Liver (tissue), 9 donors: ENCODE measurements around the gene HOXD9. TPM values are rescaled to one million over a fixed set of nuclear protein-coding genes. Genes with fewer than 3 reads are reported as not detected.

ENCODE experiments used
- DNase-seq: peaks from one replicate; pipeline ENCODE4 v3.0.0-alpha.2; 2017; ENCODE audit warnings: low spot score
- H3K27ac ChIP-seq, 2 donors: one replicate each; pipeline ENCODE4 v1.7.0; 2013; ENCODE audit warnings: inconsistent platforms in 2 of 2, low read length in 2 of 2, control low read depth in 1 of 2, low read depth in 1 of 2, mild to moderate bottlenecking in 1 of 2
- H3K27me3 ChIP-seq, 4 donors: one replicate each; pipeline versions ENCODE4 v1.6.1 to v1.7.0; 2013; ENCODE audit warnings: low read length in 3 of 4, inconsistent platforms in 1 of 4, mild to moderate bottlenecking in 1 of 4, moderate library complexity in 1 of 4; ENCODE audit not compliant: control insufficient read depth in 4 of 4, insufficient read depth in 4 of 4
- H3K36me3 ChIP-seq, 4 donors: one replicate each; pipeline versions ENCODE4 v1.6.1 to v1.7.0; 2013; ENCODE audit warnings: low read length in 3 of 4, mild to moderate bottlenecking in 3 of 4, low read depth in 1 of 4, moderate library complexity in 1 of 4; ENCODE audit not compliant: control insufficient read depth in 4 of 4, insufficient read depth in 3 of 4
- H3K4me1 ChIP-seq, 4 donors: one replicate each; pipeline versions ENCODE4 v1.6.1 to v1.7.0; 2013; ENCODE audit warnings: low read length in 3 of 4, mild to moderate bottlenecking in 3 of 4, moderate library complexity in 1 of 4; ENCODE audit not compliant: control insufficient read depth in 4 of 4, insufficient read depth in 4 of 4
- H3K4me3 ChIP-seq, 3 donors: one replicate each; pipeline versions ENCODE4 v1.6.1 to v1.7.0; 2013; ENCODE audit warnings: low read length in 3 of 3, control low read depth in 1 of 3, low read depth in 1 of 3, mild to moderate bottlenecking in 1 of 3
- H3K9ac ChIP-seq, 2 donors: one replicate each; pipeline ENCODE4 v1.7.0; 2013; ENCODE audit warnings: low read length in 2 of 2, mild to moderate bottlenecking in 2 of 2, moderate library complexity in 2 of 2, control low read depth in 1 of 2, low read depth in 1 of 2
- H3K9me3 ChIP-seq, 4 donors: one replicate each; pipeline versions ENCODE4 v1.6.1 to v1.7.0; 2013; ENCODE audit warnings: low read length in 3 of 4; ENCODE audit not compliant: control insufficient read depth in 4 of 4
- CTCF ChIP-seq: fragments of 150-350 bp; IDR thresholded peaks from 2 replicates; pipeline ENCODE4 v1.5.1; 2017; ENCODE audit warnings: improper control_type of control experiment, low read depth, low read length; ENCODE audit not compliant: missing input control
- EGR1 ChIP-seq, 2 donors: IDR thresholded peaks; 2 replicates each; pipeline ENCODE4 v1.6.1; 2016 to 2018; ENCODE audit warnings: antibody characterized with exemption in 2 of 2, low read depth in 2 of 2
- FOXA1 ChIP-seq: IDR thresholded peaks from 2 replicates; pipeline ENCODE4 v1.6.1; 2016; ENCODE audit warnings: antibody characterized with exemption
- FOXA2 ChIP-seq: IDR thresholded peaks from 2 replicates; pipeline ENCODE4 v1.6.1; 2016; ENCODE audit warnings: antibody characterized with exemption
- GABPA ChIP-seq, 2 donors: IDR thresholded peaks in 1 of 2; conservative IDR thresholded peaks in 1 of 2; 2 replicates each; pipeline ENCODE4 v1.6.1; 2016; ENCODE audit warnings: antibody characterized with exemption in 2 of 2, mild to moderate bottlenecking in 1 of 2, moderate library complexity in 1 of 2
- HNF4A ChIP-seq, 2 donors: conservative IDR thresholded peaks; 2 replicates each; pipeline ENCODE4 v1.6.1; 2016; ENCODE audit warnings: antibody characterized with exemption in 2 of 2, mild to moderate bottlenecking in 2 of 2
- HNF4G ChIP-seq: IDR thresholded peaks from 2 replicates; pipeline ENCODE4 v1.6.1; 2016; ENCODE audit warnings: antibody characterized with exemption
- JUND ChIP-seq, 2 donors: IDR thresholded peaks; 2 replicates each; pipeline ENCODE4 v1.6.1; 2016; ENCODE audit warnings: antibody characterized with exemption in 2 of 2
- MAX ChIP-seq: IDR thresholded peaks from 2 replicates; pipeline ENCODE4 v1.6.1; 2016; ENCODE audit warnings: antibody characterized with exemption
- NR2F2 ChIP-seq: IDR thresholded peaks from 2 replicates; pipeline ENCODE4 v1.6.1; 2016; ENCODE audit warnings: antibody characterized with exemption
- RAD21 ChIP-seq, 2 donors: IDR thresholded peaks; 2 replicates each; pipeline ENCODE4 v1.6.1; 2016; ENCODE audit warnings: antibody characterized with exemption in 2 of 2, mild to moderate bottlenecking in 2 of 2
- REST ChIP-seq: IDR thresholded peaks from 2 replicates; pipeline ENCODE4 v1.6.1; 2016; ENCODE audit warnings: antibody characterized with exemption, mild to moderate bottlenecking
- RXRA ChIP-seq, 2 donors: IDR thresholded peaks; 2 replicates each; pipeline ENCODE4 v1.6.1; 2017 to 2018; ENCODE audit warnings: antibody characterized with exemption in 2 of 2, mild to moderate bottlenecking in 1 of 2
- SP1 ChIP-seq: IDR thresholded peaks from 2 replicates; pipeline ENCODE4 v1.6.1; 2018; ENCODE audit warnings: antibody characterized with exemption, mild to moderate bottlenecking
- TAF1 ChIP-seq: conservative IDR thresholded peaks from 2 replicates; pipeline ENCODE4 v1.6.1; 2016; ENCODE audit warnings: antibody characterized with exemption, mild to moderate bottlenecking
- YY1 ChIP-seq: IDR thresholded peaks from 2 replicates; pipeline ENCODE4 v1.6.1; 2016; ENCODE audit warnings: antibody characterized with exemption, mild to moderate bottlenecking
- ZBTB33 ChIP-seq: IDR thresholded peaks from 2 replicates; pipeline ENCODE4 v1.6.1; 2016; ENCODE audit warnings: antibody characterized with exemption
- WGBS: extraction: QIAGEN DNeasy Blood & Tissue Kit; methylation state at CpG from one replicate; pipeline ENCODE4 v1.1.7; 2013; 5-methylcytosine and 5-hydroxymethylcytosine counted together
- polyA plus RNA-seq, 2 donors: library from polyadenylated mRNA; stranded (reverse) in 1 of 2; unstranded in 1 of 2; fragments of 200-250 nt in 1 of 2; fragments of >200 nt in 1 of 2; fragmentation: Nextera tagmentation in 1 of 2; extraction: Ambion mirVana in 1 of 2; gene quantifications; one replicate each; pipeline versions ENCODE4 v1.2.1 to v1.2.3, GENCODE V29; 2013 to 2015
- total RNA-seq, 2 donors: library from RNA; depleted of rRNA; stranded (reverse); fragments of >200 nt; gene quantifications; one replicate each; pipeline ENCODE4 v1.2.3, GENCODE V29; 2014
- TF ChIP-seq, protein P1 (sequence below): IDR thresholded peaks from 2 replicates; pipeline ENCODE4 v1.6.1; 2016; ENCODE audit warnings: antibody characterized with exemption
- donor health status: healthy.
- donor health status: healthy.
- donor health status: healthy.
- donor health status: healthy.
- donor health status: healthy.

HOXD9 gene
- total and polyA plus RNA-seq, 4 donors: 0.07 TPM; not detected in 3

DNA sequence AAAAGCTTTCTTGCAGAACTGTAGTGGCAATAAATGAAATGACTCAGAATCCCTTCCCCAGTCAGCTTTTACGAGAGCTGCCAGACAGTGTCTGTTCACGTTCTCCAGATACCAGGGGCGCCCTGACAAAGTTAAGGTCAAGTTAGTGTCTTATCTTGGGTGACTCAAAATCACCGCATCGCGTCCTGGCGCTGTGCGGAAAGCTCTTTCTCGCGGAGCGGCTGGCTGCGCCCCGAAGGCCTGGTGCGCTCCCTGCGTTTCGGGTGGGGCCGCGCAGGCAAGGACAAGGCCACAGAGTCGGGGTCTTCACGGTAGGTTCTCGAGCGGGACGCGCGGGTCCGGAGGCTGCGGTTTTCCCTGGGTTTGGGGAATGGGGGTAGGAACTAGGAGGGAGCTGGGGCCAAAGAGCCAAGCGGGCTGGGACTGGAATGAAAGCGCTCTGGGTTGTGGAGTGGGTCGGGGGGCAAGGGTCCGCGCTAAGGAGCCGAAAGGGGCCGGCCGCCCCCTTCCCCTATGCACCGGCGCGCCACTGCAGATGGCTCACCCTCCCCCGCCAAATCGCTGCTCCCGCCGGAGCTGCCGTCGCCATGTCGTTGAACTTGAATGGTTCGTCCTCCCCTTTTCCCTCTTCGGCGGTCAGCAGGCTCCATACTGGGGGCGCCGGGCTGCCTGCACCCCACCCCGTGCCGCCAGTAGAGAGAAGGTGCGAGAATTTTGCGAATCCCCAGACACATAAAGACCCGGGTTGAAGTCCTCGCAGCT lies 18.0 kb upstream of the HOXD9 start:
- no peak overlapping the region for H3K9ac ChIP-seq
- DNase-seq: no peak
- peaks cover 25 to 66% (median 36%) of the 10 kb centered on the region in 4 donors for H3K27me3 ChIP-seq
- no peaks in the 10 kb centered on the region for H3K9me3 ChIP-seq
- H3K36me3 ChIP-seq: no peaks in the 10 kb centered on the region
- H3K4me3 ChIP-seq: no peak overlapping the region
- TF ChIP-seq HNF4A (conservative IDR thresholded peaks at IDR 0.05) (no peak), FOXA1 (no peak), RAD21 (IDR thresholded peaks at IDR 0.05) (no peak), GABPA (IDR thresholded peaks at IDR 0.05 in 1 of 2, conservative IDR thresholded peaks at IDR 0.05 in 1 of 2) (no peak), SP1 (no peak), HNF4G (no peak), FOXA2 (no peak), CTCF (no peak), NR2F2 (no peak), JUND (IDR thresholded peaks at IDR 0.05) (no peak), YY1 (no peak), ZBTB33 (no peak), EGR1 (IDR thresholded peaks at IDR 0.05; ENCODE audit: low read depth in 2 of 2) (no peak), TAF1 (no peak), RXRA (IDR thresholded peaks at IDR 0.05) (no peak), REST (no peak), MAX (no peak)
- TF ChIP-seq, protein P1, sequence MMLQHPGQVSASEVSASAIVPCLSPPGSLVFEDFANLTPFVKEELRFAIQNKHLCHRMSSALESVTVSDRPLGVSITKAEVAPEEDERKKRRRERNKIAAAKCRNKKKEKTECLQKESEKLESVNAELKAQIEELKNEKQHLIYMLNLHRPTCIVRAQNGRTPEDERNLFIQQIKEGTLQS: no peak
- 5% methylated on average over 56 of the region's 56 CpGs for WGBS
- no peak overlapping the region for H3K27ac ChIP-seq
- peaks cover 0 to 21% (median 4%) of the 10 kb centered on the region in 4 donors for H3K4me1 ChIP-seq
